ENCODE data around the gene FAM3A.

DNA sequence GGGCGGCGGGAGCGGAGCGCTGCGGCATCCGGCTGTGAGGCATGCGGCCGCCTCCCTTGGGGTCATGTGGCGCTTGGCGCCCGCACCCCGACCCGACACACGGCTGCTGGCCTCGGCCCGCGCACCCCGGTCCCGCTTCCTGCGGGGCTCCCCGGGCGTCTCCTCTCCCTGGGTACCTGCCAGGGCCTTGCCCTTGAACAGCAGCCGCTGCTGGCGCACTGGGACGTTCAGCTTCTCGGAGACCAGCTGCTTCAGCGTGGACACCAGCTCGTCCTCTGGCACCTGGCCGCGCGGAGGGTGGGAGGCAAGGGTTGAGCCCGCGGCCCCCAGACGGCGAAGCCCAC is 30.0 kb downstream of the FAM3A start:
- no peak for TF ChIP-seq POLR2AphosphoS5 (IDR thresholded peaks at IDR 0.05)
- TF ChIP-seq, protein P1, sequence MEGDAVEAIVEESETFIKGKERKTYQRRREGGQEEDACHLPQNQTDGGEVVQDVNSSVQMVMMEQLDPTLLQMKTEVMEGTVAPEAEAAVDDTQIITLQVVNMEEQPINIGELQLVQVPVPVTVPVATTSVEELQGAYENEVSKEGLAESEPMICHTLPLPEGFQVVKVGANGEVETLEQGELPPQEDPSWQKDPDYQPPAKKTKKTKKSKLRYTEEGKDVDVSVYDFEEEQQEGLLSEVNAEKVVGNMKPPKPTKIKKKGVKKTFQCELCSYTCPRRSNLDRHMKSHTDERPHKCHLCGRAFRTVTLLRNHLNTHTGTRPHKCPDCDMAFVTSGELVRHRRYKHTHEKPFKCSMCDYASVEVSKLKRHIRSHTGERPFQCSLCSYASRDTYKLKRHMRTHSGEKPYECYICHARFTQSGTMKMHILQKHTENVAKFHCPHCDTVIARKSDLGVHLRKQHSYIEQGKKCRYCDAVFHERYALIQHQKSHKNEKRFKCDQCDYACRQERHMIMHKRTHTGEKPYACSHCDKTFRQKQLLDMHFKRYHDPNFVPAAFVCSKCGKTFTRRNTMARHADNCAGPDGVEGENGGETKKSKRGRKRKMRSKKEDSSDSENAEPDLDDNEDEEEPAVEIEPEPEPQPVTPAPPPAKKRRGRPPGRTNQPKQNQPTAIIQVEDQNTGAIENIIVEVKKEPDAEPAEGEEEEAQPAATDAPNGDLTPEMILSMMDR (IDR thresholded peaks at IDR 0.05; ENCODE audit: poor library complexity, severe bottlenecking) = no peak

All from neural cell (in vitro differentiated cells).